ENCODE measurements around the gene ADD1. TPM values are rescaled to one million over a fixed set of nuclear protein-coding genes. Genes with fewer than 3 reads are reported as not detected.
A peak's percentile ranks its signal among the peaks of the same experiment; 100 is the strongest.

Gene ADD1
- total and polyA plus RNA-seq, 2 donors (not counting 1 experiment from before 2014, with no cell fraction given): 164 to 171 TPM

- H2AFZ ChIP-seq (ENCODE audit: low read length): no peak overlapping the region
- H3K9ac ChIP-seq (ENCODE audit: insufficient read depth, low read length): no peak overlapping the region
- TF ChIP-seq EZH2 (IDR thresholded peaks at IDR 0.05; ENCODE audit: low read length, missing control alignments): no peak
- TF ChIP-seq, protein P1, sequence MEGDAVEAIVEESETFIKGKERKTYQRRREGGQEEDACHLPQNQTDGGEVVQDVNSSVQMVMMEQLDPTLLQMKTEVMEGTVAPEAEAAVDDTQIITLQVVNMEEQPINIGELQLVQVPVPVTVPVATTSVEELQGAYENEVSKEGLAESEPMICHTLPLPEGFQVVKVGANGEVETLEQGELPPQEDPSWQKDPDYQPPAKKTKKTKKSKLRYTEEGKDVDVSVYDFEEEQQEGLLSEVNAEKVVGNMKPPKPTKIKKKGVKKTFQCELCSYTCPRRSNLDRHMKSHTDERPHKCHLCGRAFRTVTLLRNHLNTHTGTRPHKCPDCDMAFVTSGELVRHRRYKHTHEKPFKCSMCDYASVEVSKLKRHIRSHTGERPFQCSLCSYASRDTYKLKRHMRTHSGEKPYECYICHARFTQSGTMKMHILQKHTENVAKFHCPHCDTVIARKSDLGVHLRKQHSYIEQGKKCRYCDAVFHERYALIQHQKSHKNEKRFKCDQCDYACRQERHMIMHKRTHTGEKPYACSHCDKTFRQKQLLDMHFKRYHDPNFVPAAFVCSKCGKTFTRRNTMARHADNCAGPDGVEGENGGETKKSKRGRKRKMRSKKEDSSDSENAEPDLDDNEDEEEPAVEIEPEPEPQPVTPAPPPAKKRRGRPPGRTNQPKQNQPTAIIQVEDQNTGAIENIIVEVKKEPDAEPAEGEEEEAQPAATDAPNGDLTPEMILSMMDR (conservative IDR thresholded peaks at IDR 0.05 in 1 of 2, IDR thresholded peaks at IDR 0.05 in 1 of 2; ENCODE audit: low read depth in 1 of 2, low read length in 2 of 2): no peak
- no peaks in the 10 kb centered on the region for H3K9me3 ChIP-seq (ENCODE audit: control insufficient read depth, insufficient read depth, low read depth, low read length)
- no peak overlapping the region for H3K4me2 ChIP-seq (ENCODE audit: extremely low read depth, insufficient read depth, low read length)
- no peak overlapping the region for H3K4me3 ChIP-seq (replicated peaks in 1 of 4; ENCODE audit: control extremely low read depth in 1 of 4, insufficient read depth in 1 of 4, low read depth in 3 of 4, low read length in 4 of 4)
- peaks cover 2% of the 10 kb centered on the region for H4K20me1 ChIP-seq (ENCODE audit: control insufficient read depth, extremely low read depth, insufficient read depth, low read length)
- no peak for DNase-seq (ENCODE audit: low read depth in 2 of 2)
- no peaks in the 10 kb centered on the region for H3K27me3 ChIP-seq (ENCODE audit: control insufficient read depth, insufficient read depth, low read length)
- H3K27ac ChIP-seq (ENCODE audit: insufficient read depth, low read length): no peak overlapping the region
- peaks cover 18% of the 10 kb centered on the region for H3K4me1 ChIP-seq (ENCODE audit: control insufficient read depth, extremely low read depth, insufficient read depth, low read length)
- H3K79me2 ChIP-seq (ENCODE audit: control insufficient read depth, insufficient read depth, low read length): peaks cover 88% of the 10 kb centered on the region
- H3K36me3 ChIP-seq (ENCODE audit: control insufficient read depth, insufficient read depth, low read length): peaks cover 2% of the 10 kb centered on the region
Measured at GRCh38 chr4:2856266-2856665, 12.6 kb downstream of the ADD1 start.

DNA sequence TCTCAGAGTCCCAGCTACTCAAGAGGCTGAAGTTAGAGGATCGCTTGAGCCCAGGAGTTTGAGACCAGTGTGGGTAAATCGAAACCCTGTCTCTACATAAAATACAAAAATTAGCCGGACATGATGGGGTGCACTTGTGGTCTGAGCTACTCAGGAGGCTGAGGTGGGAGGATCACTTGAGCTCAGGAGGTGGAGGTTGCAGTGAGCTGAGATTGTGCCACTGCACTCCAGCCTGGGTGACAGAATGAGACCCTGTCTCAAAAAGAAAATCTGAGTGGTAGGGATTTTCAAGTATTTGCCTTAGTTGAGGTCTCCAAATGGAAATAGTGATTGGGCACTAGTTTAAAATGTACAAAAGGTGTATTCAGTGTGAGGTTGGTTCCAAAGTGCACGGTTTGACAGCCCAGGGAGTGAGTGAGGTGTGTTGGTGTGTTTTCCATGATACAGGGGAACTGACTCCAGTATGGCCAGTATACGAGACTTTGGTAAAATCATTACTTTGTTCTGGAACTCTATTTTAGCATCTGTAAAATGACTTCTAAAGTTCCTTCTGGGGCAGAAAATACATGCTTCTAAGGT is 13.8 kb downstream of the ADD1 start:
- no peak for DNase-seq (ENCODE audit: low read depth in 2 of 2)
- Histone ChIP-seq H3K36me3 (ENCODE audit: control insufficient read depth, insufficient read depth, low read length) (peaks cover 2% of the 10 kb centered on the region), H3K27ac (ENCODE audit: insufficient read depth, low read length) (no peak overlapping the region), H4K20me1 (ENCODE audit: control insufficient read depth, extremely low read depth, insufficient read depth, low read length) (peaks cover 6% of the 10 kb centered on the region), H3K4me3 (replicated peaks in 1 of 4; ENCODE audit: control extremely low read depth in 1 of 4, insufficient read depth in 1 of 4, low read depth in 3 of 4, low read length in 4 of 4) (no peak overlapping the region), H3K4me2 (ENCODE audit: extremely low read depth, insufficient read depth, low read length) (no peak overlapping the region), H3K27me3 (ENCODE audit: control insufficient read depth, insufficient read depth, low read length) (no peaks in the 10 kb centered on the region), H2AFZ (ENCODE audit: low read length) (no peak overlapping the region), H3K9me3 (ENCODE audit: control insufficient read depth, insufficient read depth, low read depth, low read length) (no peaks in the 10 kb centered on the region), H3K79me2 (ENCODE audit: control insufficient read depth, insufficient read depth, low read length) (peaks cover 89% of the 10 kb centered on the region), H3K4me1 (ENCODE audit: control insufficient read depth, extremely low read depth, insufficient read depth, low read length) (peaks cover 20% of the 10 kb centered on the region), H3K9ac (ENCODE audit: insufficient read depth, low read length) (no peak overlapping the region)
- no peak for TF ChIP-seq EZH2 (IDR thresholded peaks at IDR 0.05; ENCODE audit: low read length, missing control alignments)
- TF ChIP-seq, protein P1 (conservative IDR thresholded peaks at IDR 0.05 in 1 of 2, IDR thresholded peaks at IDR 0.05 in 1 of 2; ENCODE audit: low read depth in 1 of 2, low read length in 2 of 2): no peak

- Histone ChIP-seq H3K27ac (ENCODE audit: insufficient read depth, low read length) (peak overlapping the region; percentile 30), H2AFZ (ENCODE audit: low read length) (no peak overlapping the region), H4K20me1 (ENCODE audit: control insufficient read depth, extremely low read depth, insufficient read depth, low read length) (peaks cover 6% of the 10 kb centered on the region), H3K9me3 (ENCODE audit: control insufficient read depth, insufficient read depth, low read depth, low read length) (no peaks in the 10 kb centered on the region), H3K27me3 (ENCODE audit: control insufficient read depth, insufficient read depth, low read length) (no peaks in the 10 kb centered on the region), H3K4me1 (ENCODE audit: control insufficient read depth, extremely low read depth, insufficient read depth, low read length) (peaks cover 23% of the 10 kb centered on the region), H3K36me3 (ENCODE audit: control insufficient read depth, insufficient read depth, low read length) (peaks cover 2% of the 10 kb centered on the region), H3K4me3 (replicated peaks in 1 of 4; ENCODE audit: control extremely low read depth in 1 of 4, insufficient read depth in 1 of 4, low read depth in 3 of 4, low read length in 4 of 4) (no peak overlapping the region), H3K79me2 (ENCODE audit: control insufficient read depth, insufficient read depth, low read length) (peaks cover 90% of the 10 kb centered on the region), H3K4me2 (ENCODE audit: extremely low read depth, insufficient read depth, low read length) (peak overlapping the region; percentile 41), H3K9ac (ENCODE audit: insufficient read depth, low read length) (no peak overlapping the region)
- DNase-seq (ENCODE audit: low read depth in 2 of 2): peak; percentile 69
- TF ChIP-seq EZH2 (IDR thresholded peaks at IDR 0.05; ENCODE audit: low read length, missing control alignments): no peak
- TF ChIP-seq, protein P1 (conservative IDR thresholded peaks at IDR 0.05 in 1 of 2, IDR thresholded peaks at IDR 0.05 in 1 of 2; ENCODE audit: low read depth in 1 of 2, low read length in 2 of 2): no peak
Measured at GRCh38 chr4:2858451-2859217, 15.0 kb downstream of the ADD1 start.

Data from fibroblast of lung (primary cell).